DMS 273 treated with DMSO at 0.1 percent for 48 hours (cell line): ENCODE results near the gene YAP1.
"Not testable (repeated sequence)": the region's sequence is repeated elsewhere in the genome, so short reads cannot be mapped to it uniquely, and the experiment has no call there.

Experiments used
- DNase-seq: peaks from one replicate; lab custom pipeline; 2025; lab: John Stamatoyannopoulos, UW

Gene YAP1

GRCh38 chr11:102241026-102241425 is 130.8 kb downstream of the YAP1 start:
- DNase-seq: no peak

GRCh38 chr11:102243399-102243884 is 133.2 kb downstream of the YAP1 start:
- DNase-seq: no peak

GRCh38 chr11:102244681-102245409 is 134.6 kb downstream of the YAP1 start:
- no peak for DNase-seq

- no peak for DNase-seq
Measured at GRCh38 chr11:102251423-102251822, 141.2 kb downstream of the YAP1 start.

GRCh38 chr11:102252339-102252891 is 142.2 kb downstream of the YAP1 start:
- no peak for DNase-seq

- DNase-seq: no peak
Measured at GRCh38 chr11:102253020-102253715, 142.9 kb downstream of the YAP1 start.

GRCh38 chr11:102254047-102254446 is 143.8 kb downstream of the YAP1 start:
- DNase-seq: no peak

- DNase-seq: no peak
Measured at GRCh38 chr11:102256251-102256650, 146.0 kb downstream of the YAP1 start.

GRCh38 chr11:102260241-102260640 is 150.0 kb downstream of the YAP1 start:
- DNase-seq: no peak

GRCh38 chr11:102263379-102264003 is 153.2 kb downstream of the YAP1 start:
- DNase-seq: no peak

GRCh38 chr11:102264704-102265103 is 154.5 kb downstream of the YAP1 start:
- DNase-seq: not testable (repeated sequence)

GRCh38 chr11:102266099-102266498 is 155.9 kb downstream of the YAP1 start:
- no peak for DNase-seq

GRCh38 chr11:102267609-102268008 is 157.4 kb downstream of the YAP1 start:
- DNase-seq: no peak

- no peak for DNase-seq
Measured at GRCh38 chr11:102268083-102268984, 158.1 kb downstream of the YAP1 start.

- no peak for DNase-seq
Measured at GRCh38 chr11:102268985-102269470, 158.8 kb downstream of the YAP1 start.

GRCh38 chr11:102269927-102270326 is 159.7 kb downstream of the YAP1 start:
- no peak for DNase-seq

- no peak for DNase-seq
Measured at GRCh38 chr11:102272047-102272824, 162.0 kb downstream of the YAP1 start.

GRCh38 chr11:102274628-102275027 is 164.4 kb downstream of the YAP1 start:
- no peak for DNase-seq

- no peak for DNase-seq
Measured at GRCh38 chr11:102276362-102276761, 166.1 kb downstream of the YAP1 start.

- no peak for DNase-seq
Measured at GRCh38 chr11:102276783-102277182, 166.5 kb downstream of the YAP1 start.
